Measurements from ENCODE around the gene OR2L8.

OR2L8 gene, protein sequence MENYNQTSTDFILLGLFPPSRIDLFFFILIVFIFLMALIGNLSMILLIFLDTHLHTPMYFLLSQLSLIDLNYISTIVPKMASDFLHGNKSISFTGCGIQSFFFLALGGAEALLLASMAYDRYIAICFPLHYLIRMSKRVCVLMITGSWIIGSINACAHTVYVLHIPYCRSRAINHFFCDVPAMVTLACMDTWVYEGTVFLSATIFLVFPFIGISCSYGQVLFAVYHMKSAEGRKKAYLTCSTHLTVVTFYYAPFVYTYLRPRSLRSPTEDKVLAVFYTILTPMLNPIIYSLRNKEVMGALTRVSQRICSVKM

GRCh38 chr1:247948558-247948957 is at the start of gene OR2L8:
Gene OR2L8, plus strand, starts transcription at chr1:247948858. Its CDS starts 0 bp downstream, at chr1:247948858.
- DNase-seq (ENCODE audit: low read depth in 3 of 3): no peak

DNA sequence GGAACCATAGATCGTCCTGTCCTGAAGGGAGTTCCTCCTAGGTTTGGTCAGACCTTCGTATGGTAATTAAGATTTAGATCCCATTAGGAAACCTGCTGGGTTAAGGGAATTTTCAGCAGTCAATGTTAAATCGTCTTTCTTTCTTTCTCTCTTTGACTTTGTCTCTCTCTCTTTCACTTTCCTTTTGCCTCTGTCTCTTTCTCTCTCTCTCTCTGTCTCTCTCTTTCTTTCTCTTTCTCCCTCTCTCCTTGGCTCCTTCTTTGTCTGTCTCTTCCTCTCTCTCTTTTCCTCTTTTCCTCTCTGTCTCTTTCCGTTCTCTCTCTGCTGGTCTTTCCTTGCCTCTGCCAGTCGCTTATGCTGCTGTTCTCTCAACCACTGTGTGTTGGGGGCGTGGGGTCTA is 44.5 kb upstream of the OR2L8 start:
- DNase-seq (ENCODE audit: low read depth in 3 of 3): no peak

- DNase-seq (ENCODE audit: low read depth in 3 of 3): no peak
Observed at GRCh38 chr1:247905181-247905580, 43.5 kb upstream of the OR2L8 start.

DNA sequence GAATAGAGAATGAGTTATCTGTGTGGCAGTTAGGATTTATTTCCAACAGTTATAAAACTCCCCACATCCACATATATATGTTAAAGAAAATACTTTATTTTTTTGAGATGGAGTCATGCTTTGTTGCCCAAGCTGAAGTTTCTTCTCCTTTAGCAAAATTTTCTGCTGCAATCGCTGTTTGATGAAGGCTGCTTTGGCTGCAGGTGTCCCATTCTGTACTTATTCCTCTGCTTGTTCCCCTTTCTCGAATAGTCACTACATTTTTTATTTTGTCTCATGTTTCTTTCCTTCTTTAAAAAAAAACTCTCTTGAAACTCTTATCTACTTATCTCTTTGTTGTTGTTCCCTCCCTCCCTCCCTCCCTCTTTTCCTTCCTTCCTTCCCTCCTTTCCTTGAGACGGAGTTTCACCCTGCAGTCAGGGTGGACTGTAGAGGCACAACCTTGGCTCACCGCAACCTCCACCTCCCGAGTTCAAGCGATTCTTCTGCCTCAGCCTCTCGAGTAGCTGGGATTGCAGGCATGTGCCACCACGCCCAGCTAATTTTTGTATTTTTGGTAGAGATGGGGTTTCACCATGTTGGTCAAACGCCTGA is 42.7 kb upstream of the OR2L8 start:
- no peak for DNase-seq (ENCODE audit: low read depth in 3 of 3)

DNA sequence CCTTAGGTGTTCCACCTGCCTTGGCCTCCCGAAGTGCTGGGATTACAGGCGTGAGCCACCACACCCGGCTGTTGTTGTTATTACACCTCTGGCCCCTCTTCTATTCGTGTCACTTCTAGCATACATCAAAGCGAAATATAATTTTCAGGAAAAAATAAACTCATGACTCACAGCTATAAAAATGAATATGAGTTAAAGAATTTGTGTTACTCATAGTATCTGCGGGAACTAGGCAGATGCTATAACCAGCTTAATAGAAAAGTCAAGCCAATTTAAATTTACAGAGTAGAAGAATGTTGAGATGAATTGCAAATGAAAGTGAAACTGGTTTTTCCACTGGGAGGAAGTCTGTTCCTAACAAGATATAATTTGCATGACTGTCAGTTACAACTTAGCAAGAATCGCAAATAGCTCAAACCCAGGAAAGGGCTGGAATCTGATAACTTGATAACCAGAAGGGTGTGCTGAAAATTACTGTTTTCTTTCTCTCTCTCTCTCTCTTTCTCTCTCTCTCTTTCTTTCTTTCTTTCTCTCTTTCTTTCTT is 42.1 kb upstream of the OR2L8 start:
- no peak for DNase-seq (ENCODE audit: low read depth in 3 of 3)

- DNase-seq (ENCODE audit: low read depth in 3 of 3): no peak
Observed at GRCh38 chr1:247908766-247909165, 39.9 kb upstream of the OR2L8 start.

GRCh38 chr1:247913786-247914185 is 34.9 kb upstream of the OR2L8 start:
- no peak for DNase-seq (ENCODE audit: low read depth in 3 of 3)

DNA sequence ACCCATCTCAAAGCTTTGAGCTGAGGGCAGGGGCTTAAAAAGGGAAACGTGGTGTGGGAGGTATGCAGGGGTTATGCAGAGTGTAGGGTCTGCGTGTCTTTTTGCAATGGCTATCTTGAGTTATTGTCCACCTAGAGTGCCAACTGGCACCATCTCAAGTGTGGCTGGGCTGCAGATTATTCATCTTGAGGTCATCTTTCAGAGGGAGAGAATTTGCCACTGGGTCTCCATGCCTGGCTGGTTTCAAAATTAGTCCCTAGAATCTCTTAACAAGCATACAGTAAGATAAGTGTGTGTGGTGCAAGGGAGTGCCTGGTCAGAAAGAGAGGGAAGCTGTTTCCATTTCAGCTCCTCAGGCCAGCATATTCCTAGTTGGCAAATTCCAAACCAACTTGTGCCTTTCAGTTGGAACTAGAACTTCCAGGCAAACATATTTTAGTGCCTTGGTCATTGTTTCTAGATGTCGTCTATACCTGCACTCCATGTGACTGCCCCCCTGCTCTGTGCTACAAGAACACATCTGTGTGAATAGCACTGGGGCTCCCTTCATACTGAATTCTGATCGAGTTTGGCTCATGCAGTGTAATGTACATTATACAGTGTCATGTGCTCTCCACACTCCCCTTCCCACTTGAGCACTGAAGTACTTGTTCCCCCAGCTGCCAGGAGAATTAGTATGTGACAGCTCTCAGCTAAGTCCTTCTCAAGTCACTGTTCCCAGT is 33.6 kb upstream of the OR2L8 start:
- DNase-seq (ENCODE audit: low read depth in 3 of 3): no peak

DNA sequence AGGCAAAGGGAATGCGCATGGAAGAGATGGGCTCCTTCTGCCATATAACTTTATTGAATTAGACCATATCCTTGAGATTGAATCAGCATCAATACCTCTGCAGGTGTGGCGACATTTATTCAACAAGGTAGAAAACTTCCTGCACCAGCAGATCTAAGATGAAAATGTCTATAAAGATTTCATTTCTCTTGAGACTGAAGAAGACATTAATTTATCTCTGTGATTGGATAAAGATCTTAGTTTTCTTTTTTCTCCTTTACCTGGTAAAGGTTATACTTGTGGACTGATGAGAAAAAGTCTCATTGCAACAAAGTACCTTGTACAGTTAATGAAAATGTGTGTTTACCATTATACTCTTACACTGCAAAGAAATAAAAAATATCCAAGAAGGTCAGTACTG is 28.7 kb upstream of the OR2L8 start, which contains the start of gene OR2T8:
OR2T8 (plus strand) TSS at position 301 of the 400 bp plus-strand sequence. CDS start 766 bp downstream, outside the sequence.
- DNase-seq (ENCODE audit: low read depth in 3 of 3): no peak

- DNase-seq (ENCODE audit: low read depth in 3 of 3): no peak
Observed at GRCh38 chr1:247923941-247924340, 24.7 kb upstream of the OR2L8 start.

DNA sequence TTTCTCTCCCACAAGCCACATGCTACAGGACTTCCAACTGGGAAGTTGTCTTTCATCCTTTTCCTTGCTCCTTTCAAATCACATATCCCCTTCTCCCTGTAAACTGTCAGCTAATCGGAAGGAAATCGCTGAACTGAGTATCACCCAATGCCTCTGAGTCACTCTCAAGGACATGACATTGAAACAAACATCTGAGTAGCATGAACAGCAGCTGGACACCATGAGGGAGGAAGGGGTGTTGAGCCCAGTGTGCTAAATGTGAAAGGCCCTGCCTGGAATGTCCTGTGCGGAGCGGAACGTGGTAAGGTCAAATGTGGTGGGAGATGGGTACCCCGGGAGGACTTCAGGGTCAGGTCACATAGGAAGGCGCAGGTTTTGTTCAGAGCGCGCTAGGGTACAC is 23.8 kb upstream of the OR2L8 start, which contains the start of gene OR2AJ1:
OR2AJ1 (plus strand) TSS at position 22 of the 400 bp plus-strand sequence. CDS start 8,880 bp downstream, outside the sequence.
- no peak for DNase-seq (ENCODE audit: low read depth in 3 of 3)

- DNase-seq (ENCODE audit: low read depth in 3 of 3): no peak
Observed at GRCh38 chr1:247933989-247934388, 14.7 kb upstream of the OR2L8 start.

GRCh38 chr1:247935781-247936180 is 12.9 kb upstream of the OR2L8 start:
- DNase-seq (ENCODE audit: low read depth in 3 of 3): no peak

DNA sequence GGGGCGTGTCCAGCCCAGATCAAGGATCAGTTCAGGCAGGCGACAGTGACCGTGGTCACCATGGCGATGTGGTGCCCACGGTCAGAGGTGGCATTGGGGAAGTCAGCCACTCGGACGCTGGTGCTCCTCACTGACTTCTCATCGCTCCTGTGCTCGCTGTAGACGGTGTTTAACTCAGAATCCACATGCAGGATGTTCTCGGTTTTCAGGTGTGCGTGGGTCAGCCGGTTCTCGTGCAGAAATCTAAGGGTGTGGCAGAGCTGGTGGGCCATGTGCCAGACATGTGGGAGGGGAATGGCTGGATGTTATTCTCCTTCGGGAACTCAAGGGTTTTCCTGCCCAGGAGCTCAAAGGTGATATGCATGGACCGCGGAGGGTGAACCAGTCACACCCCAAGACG is 12.2 kb upstream of the OR2L8 start:
- DNase-seq (ENCODE audit: low read depth in 3 of 3): no peak

DNA sequence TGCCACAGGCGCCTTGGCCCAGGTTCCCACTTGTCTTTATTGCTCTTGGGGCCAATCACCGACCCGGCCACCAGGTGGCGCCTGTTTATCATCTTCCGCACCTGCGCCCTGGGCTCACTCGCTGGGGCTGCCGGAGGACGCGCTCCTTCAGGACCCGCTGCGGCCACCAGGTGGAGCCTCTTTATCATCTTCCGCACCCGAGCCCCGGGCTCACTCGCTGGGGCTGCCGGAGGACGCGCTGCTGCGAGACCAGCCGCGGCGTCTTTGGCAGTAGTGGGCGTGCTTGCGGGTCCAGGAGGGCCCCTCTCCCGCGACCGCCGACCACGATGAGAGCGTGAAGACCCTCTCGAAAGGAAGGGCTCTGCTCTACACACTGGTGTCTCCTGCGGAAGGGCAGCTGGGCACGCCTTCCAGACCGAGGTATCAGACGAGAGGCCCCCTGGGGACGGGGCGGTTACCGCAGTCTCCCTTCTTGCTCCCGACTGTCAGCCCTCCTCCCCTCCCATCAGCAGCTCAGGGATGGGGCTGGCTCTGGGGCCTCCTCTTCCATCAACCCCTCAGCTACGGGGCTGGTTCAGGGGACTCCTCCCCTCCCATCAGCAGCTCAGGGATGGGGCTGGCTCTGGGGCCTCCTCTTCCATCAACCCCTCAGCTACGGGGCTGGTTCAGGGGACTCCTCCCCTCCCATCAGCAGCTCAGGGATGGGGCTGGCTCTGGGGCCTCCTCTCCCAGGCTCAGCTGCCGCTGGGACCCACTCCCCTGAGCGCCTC is 11.5 kb upstream of the OR2L8 start:
- peak; percentile 18 to 86 (median 85) for DNase-seq (ENCODE audit: low read depth in 3 of 3)

GRCh38 chr1:247942624-247943023 is 6.0 kb upstream of the OR2L8 start:
- DNase-seq (ENCODE audit: low read depth in 3 of 3): no peak

- DNase-seq (ENCODE audit: low read depth in 3 of 3): no peak
Observed at GRCh38 chr1:247953408-247953807, 4.8 kb downstream of the OR2L8 start.

DNA sequence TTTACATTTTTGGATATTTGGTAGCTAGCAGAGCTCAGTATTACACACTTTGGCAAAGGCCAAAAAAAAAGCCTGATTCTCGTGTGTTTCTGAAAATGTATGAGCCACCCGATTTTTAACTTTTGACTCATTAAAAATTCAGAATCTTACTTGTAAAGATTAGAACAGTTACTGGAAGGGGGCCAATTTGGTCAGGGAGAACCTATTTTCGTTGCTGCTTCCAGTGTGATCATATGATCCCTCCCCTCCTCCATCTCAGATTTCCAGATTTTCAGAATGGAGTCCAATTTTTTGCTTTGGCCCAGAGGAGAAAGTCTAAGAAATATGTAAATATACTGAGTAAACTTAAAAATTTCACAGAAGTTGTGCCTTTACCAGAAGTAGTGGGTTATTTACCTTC is 13.1 kb downstream of the OR2L8 start:
- no peak for DNase-seq (ENCODE audit: low read depth in 3 of 3)

DNA sequence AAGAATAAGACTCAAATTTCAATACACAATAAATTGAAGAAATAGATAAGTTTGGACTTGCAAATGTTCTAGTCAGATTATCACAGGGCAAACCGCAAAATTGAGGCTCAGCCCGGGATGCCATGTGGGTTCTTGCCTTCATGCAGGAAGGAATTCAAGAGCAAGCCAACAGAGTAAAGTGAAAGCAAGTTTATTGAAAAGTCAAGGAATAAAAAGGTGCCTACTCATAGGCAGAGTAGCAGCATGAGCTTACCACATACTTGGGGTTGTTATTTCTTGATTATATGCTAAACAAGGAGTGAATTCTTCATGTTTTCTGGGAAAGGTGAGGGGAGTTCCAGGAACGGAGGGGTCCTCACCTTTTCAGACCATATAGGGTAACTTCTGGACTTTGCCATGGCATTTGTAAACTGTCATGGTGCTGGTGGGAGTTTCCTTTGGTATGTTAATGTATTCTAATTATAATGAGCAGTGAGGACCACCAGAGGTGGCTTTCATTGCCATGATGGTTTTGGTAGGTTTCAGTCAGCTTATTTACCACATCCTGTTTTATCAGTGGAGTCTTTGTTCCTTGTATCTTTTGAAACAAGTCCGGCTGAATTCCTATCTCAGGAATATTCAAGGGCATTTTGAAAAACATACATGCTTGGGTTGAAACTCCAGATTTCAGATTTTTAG is 14.4 kb downstream of the OR2L8 start:
- DNase-seq (ENCODE audit: low read depth in 3 of 3): no peak

- no peak for DNase-seq (ENCODE audit: low read depth in 3 of 3)
Observed at GRCh38 chr1:247964933-247965332, 16.3 kb downstream of the OR2L8 start, which contains the start of gene OR2AK2. Gene OR2AK2, plus strand, starts transcription at chr1:247965233. Its CDS starts 144 bp downstream, at chr1:247965377.
